ENCODE results near the gene HGFAC. TPM values are rescaled to one million over a fixed set of nuclear protein-coding genes. Genes with fewer than 3 reads are reported as not detected.
A peak's percentile ranks its signal among the peaks of the same experiment; 100 is the strongest.
"Not testable (repeated sequence)": the region's sequence is repeated elsewhere in the genome, so short reads cannot be mapped to it uniquely, and the experiment has no call there.

The HGFAC gene
- total RNA-seq, 1 donor from 2014 or later = not detected

DNA sequence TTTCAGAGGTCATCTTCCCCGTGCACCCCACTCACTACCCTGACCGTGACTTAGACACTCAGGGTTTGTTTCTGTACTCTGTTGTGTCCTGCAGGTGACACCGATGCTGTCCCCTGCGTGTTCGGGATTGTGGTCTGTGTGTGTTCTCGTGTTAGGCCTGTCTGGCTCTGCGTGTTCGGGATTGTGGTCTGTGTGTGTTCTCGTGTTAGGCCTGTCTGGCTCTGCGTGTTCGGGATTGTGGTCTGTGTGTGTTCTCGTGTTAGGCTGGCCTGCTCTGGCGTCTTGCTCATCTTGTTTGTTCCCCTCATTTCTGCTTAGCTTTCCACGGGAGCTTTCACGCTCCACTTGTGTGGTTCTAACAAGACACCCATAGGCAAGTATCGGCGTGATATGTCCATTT is 30.6 kb upstream of the HGFAC start:
- not testable (repeated sequence) for ATAC-seq

DNA sequence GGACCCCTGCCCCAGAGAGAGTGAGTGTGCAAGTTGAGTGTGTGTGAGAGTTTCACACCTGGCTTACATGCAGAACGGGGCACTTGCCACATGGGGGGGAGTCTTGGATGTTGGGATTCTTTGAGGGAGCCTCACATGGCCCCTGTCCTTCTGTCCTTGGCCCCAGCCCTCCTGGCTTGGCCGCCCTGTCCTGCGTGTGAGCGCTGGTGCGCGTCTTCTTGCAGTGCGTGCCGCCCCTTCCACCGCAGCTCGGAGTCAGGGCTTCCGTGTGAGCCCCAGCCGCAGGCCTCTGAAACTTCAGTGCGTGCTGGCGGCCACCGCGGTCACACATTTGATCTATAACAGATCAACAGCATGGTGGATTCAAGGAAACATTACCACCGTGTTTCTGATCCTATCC is 30.1 kb upstream of the HGFAC start:
- ATAC-seq = no peak

DNA sequence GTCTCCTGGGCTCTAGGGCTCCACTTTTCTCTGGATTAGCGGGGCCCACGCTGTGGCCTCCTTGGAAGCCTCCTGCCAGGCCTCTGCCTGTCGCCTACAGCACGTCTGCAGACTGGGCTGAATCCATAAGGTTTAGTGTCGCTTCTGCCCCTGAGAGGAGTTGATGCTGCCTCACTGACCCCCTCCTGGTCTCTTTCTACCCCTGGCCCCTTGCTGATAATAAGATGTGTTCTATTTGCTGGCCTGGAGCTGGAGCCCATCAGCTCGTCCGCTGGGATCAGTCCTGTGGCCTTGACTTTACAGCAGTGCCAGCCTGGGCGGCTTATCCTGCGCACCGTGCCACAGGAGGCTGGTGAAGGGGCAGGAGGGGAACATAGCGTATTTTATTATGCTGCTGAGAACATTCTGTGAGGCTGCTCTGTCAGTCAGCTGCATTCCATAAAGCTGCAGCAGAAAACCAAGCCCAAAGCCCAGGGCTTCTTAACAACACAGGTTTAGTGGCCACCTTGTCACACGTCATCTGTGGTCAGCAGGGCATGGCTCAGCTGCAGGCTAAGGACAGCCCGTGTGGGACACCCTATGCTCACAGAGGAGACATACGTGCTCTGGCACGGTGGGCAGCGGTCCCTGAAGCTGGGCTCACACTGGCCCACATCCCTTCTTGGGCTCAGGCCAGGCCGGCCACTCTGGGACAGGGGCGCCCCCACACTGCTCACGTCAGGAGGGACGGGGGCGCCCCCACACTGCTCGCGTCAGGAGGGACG is 29.3 kb upstream of the HGFAC start:
- no peak for ATAC-seq

DNA sequence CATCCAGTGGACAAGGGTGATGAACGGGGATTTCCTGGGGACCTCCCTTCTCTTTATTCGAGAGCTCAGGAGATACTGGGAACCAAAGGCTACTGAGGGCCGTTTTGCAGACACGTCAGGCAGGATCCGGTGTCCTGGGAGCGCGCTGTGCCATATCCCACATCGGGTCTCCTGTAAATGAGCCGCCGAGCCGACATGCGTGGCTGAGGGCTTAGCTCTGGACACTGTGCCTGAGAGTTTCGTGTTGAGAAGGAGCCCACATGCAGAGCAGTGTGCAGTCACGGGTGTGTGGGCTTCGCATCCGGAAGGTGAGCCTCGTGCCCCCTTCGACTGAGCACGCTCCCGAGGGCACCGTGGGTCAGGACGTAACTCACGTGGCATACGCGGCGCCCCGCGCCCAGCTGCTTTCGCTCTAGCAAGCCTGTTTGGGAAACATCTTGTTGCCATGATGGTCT is 28.5 kb upstream of the HGFAC start:
- ATAC-seq = no peak

DNA sequence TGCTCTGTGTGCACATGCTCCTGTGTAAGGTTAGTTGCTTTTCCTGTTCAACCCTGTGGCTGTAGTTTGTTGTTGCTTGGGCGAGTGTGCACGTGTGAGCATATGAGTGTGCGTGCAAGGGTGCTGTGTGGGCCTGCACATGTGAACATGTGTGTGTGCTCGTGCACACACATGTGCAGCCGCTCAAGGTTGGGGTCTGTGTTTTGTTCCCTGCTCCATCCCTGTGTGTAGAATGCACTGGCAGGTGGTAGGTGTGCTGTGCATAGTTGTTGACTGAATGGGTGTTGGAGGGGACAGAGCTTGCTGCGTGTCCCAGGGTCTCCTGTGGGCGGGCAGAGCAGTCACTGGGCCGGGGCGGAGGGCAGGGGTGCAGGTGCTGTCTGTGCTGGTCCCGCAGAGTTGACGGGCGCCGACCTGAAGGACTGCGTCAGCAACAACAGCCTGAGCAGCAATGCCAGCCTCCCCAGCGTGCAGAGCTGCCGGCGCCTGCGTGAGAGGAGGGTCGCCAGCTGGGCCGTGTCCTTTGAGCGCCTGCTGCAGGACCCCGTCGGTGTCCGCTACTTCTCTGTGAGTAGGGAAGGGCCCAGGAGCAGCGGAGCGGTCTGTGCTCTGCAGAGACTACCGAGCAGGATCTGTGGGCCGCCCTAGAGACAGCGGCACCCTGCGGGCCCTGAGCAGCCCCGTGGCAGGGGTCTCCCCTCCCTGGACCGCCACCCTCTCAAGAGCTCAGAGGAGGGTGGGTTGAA is 27.9 kb upstream of the HGFAC start:
- no peak for ATAC-seq

DNA sequence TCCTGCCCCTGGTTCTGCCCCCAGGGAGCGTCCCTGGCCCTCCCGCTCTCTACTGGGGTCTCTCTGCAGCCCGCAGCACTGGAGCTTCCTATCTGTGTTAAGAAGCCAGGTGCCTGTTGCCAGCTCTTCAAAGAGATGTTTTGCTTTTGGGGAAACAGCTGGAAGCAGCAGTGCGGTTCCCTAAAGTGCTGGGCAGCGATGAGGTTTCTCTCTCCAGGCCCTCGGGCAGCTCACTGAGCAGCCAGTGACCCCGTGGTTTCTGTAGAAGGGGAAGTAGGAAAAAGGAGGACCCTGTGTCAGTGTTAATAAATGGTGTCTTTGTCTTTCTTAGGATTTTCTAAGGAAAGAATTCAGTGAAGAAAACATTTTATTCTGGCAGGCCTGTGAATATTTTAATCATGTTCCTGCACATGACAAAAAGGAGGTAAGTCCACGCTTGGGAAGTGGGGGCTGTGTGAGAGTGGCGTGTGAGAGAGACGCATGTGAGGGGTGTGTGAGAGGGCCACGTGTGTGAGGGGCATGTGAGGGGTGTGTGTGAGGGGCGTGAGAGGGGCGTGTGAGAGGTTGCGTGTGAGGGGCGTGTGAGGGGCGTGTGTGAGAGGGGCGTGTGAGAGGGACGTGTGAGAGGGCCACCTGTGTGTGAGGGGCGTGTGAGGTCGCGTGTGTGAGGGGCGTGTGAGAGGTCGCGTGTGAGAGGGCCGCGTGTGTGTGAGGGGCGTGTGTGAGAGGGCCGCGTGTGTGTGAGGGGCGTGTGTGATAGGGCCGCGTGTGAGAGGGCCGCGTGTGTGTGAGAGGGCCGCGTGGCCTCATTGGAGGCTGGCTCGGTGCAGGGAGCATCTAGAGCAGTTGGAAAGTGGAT is 27.1 kb upstream of the HGFAC start:
- ATAC-seq = peak; percentile 14

DNA sequence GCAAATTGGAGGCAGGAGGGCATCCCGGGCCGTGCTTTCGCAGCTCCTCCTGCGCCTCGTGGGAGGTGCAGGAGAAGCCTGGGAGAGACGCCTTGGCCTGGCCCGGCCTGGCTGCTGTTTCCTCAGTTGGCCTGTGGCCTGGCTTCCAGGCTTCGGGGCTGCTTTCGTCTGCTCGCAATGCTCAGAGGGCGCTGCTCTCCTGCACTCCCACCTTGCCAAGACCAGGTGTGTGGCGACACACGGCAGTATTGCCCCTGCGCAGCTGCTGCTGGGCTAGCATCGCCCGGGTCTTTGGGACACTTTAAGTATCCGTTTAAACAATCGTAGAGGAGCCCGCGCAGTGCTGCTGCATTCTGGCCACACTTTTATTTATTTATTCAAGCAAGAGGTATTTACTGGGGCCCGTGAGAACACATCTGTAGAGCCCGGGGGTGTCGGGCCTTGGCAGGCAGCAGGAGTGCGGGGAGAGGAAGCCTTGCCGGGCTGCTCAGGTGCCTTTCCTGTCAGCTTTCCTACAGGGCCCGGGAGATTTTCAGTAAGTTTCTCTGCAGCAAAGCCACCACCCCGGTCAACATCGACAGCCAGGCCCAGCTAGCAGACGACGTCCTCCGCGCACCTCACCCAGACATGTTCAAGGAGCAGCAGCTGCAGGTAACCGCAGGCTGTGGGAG is 26.2 kb upstream of the HGFAC start:
- ATAC-seq = no peak

DNA sequence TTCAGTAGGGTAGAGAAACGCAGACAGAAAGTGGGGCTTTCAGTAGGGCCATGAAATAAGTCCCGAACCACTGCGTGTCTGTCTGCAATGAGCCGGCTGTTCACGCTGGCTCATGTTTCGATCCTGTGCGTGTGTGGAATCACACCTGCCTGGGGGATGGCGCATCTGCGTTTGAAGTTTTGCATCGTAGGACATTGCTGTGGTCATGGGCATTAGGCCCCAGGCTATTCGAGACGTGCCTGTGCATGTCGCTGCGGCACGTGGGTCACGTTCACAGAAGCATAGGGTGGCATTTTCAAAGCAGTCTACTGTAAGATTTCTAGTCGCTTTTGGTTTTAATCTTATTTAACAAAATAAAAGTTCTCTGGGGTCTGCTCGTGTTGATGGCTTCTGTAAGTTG is 25.5 kb upstream of the HGFAC start:
- ATAC-seq = no peak

DNA sequence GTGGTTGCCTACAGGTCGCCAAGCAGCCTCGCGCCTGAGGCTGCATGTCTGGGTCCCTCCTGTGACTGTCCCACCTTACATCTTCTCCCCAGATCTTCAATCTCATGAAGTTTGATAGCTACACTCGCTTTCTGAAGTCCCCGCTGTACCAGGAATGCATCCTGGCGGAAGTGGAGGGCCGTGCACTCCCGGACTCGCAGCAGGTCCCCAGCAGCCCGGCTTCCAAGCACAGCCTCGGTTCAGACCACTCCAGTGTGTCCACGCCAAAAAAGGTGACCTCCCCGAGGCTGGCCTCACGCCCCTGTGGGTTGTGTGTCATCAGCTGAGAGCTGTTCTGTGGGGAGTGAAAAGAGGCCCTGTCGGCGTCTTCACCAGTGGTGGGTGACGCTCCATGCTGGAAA is 24.9 kb upstream of the HGFAC start:
- no peak for ATAC-seq

DNA sequence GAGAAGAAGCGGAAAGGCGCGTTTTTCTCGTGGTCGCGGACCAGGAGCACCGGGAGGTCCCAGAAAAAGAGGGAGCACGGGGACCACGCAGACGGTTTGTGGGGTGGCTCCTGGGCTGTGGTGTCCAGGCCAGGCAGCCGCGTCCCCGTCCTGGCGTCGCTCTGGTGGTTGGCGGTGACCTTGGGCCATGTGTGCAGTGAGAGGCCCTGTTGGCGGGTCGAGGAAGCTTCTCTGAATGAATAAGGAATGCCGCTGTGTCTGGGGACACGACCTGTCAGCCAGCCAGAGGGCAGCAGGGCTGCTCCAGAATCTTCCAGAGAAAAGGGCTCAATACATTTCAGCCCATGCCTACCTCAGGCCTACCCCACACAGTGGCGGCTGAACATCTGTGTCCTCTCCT is 24.3 kb upstream of the HGFAC start:
- ATAC-seq = no peak

DNA sequence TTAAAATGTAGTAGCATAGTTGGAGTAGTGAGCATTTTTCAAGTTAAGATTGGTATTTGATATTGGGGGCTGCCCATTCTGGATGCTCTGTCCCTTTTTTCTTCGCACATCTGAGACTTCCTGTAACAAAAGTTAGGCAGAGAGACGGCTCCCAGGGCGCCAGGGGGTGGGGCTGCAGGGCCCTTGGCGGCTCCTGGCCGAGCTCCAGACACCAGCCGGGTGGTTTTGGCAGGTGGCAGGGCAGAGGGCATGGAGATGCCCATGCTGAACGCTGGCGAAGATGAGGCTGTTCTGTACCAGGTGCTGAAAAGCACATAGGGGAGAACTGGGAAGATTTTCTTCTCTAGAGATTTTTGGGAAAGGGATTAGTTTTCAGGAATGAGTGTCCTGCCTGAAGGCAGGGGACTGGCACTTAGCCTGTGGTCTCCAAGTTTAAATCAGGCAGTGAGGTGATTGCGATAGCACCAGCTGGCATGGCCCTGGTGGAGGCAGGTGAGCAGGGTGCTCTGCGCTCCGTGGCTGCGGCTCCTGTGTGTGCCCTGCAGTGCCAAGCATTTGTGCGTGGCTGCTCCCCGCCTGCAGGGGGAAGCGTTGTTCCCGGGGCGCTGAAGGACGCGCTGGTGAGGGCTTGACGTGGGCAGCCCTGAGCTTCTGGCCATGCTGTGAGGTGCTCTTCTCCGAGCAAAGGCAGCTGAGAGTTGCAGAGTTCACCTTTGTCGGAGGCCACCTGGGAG is 23.6 kb upstream of the HGFAC start:
- ATAC-seq = peak; percentile 13

DNA sequence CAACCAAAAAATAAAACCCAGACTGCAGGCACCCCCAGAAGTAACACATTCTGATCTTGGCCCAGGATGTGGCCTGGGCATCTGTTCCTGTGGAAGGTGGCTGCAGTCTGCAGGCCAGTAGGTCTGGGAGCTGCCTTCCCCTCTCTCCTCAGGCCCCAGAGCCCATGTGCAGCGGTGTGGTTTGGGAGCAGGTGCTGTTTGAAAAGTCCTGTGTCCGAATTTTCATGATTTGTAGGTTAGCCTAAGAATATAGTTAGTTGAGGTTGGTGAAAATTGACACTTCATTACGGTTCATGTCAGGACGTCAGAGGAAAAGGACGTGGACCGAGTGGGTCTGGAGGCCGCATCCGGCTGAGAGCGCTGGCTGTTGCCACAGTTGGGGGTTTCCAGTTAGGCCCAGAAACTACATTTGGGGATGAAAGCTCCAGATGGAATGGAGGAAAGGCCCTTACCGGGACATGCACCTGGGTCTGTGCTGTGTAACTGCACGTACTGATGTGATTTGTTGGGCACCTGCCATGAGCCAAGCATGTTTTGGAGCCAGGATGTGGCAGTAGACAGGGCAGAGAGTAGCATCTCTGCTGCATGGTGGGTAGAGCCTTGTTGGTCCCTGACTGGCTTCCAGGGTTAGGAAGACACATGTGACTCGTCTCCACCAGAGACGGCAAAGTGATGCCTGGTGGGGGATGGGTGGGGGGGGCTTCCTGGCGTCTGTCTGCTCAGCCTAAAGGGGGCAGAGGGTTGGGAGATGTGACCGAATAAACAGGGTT is 21.7 kb upstream of the HGFAC start:
- ATAC-seq = no peak

DNA sequence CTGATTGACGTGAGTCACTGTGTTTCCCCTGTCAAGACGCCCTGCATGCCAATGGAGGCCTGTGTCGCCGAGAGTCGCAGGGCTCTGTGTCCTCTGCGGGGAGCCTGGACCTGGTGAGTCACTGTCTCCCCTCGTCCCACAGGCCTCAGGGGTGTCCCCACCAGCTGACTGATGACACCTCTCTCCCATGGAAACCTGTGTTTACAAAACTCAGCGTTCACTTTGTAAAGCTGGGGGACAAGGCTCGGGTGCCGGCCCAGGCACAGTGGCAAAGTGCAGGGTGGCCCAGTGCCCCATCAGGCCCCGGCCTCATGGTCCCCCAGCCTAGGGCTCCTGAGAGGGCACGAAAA is 21.2 kb upstream of the HGFAC start:
- no peak for ATAC-seq

DNA sequence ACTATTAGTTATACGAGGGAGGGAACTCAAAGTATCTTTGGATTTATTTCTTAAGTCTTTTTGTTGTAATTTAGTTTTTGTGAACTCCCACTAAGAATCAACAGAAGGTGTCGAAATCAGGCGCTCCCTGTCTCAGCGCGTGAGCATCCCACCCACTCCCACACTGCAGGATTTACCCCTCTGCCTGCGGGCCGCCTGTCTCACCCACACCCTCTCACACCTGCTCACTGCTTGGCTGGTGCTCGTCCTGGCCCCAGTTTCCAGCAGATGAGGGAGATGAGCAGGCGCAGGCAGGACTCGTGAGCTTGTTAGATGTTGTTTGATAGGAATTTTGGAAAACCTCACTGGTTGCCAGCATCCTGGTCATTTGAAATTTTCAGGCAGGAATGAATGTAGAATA is 20.8 kb upstream of the HGFAC start:
- no peak for ATAC-seq

DNA sequence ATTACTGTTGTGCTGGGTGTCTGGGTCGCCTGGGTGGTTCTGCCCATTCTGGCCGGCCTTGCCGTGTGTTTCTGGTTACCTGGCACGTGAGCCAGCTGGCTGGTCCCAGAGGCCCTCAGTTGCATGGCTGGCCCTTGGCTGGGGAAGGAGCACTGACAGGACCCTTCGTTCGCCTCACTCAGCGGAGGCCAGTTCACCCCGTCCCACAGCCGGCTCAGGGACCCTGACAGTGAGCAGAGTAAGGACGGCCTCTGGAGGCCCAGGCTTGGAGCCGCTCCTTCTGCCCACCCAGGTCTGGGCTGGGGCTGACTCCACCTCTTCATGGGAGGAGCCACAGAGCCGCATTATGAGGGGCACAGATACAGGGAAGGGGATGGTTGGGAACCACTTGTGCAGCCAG is 20.3 kb upstream of the HGFAC start:
- ATAC-seq = no peak

DNA sequence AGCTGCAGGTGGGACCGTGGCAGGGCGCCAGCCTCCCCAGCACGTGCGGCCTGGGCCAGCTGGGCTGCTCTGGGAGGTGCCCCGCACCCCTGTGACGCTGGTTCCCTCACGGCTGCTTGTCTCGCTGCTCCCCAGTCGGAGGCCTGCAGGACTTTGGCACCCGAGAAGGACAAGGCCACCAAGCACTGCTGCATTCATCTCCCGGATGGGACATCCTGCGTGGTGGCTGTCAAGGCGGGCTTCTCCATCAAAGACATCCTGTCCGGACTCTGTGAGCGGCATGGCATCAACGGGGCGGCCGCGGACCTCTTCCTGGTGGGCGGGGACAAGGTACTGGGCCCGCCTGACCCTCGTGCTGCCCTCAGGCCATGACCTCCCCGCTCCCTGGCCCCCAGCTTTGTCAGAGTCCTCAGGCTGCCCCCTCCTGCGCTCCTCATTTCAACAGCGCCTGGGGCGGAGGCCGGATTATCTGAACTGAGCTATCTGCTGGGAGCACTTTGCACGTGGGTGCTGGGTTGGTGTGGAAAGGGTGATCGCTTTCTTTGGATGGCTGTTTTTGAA is 19.4 kb upstream of the HGFAC start:
- no peak for ATAC-seq

DNA sequence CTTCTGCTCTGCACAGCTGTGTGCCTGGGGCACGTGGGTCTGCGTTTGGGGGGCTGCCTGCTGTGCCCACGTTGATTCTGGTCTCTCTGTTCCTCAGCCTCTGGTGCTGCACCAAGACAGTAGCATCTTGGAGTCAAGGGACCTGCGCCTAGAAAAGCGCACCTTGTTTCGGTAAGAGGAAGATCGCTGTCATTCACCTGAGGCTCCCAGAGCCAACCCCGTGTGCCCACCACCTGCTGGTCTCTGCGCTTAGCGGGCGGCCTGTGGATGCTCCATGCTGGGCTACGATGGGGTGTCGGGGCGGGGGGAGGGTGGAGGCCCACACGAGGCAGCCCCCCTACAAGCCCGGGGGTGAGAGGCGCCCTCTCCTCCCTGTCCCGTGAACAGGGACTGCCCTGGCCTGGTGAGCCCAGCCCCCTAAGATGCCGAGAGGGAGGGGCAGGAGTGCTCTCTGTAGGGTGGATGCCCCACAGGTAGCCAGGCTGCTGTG is 18.9 kb upstream of the HGFAC start:
- no peak for ATAC-seq

DNA sequence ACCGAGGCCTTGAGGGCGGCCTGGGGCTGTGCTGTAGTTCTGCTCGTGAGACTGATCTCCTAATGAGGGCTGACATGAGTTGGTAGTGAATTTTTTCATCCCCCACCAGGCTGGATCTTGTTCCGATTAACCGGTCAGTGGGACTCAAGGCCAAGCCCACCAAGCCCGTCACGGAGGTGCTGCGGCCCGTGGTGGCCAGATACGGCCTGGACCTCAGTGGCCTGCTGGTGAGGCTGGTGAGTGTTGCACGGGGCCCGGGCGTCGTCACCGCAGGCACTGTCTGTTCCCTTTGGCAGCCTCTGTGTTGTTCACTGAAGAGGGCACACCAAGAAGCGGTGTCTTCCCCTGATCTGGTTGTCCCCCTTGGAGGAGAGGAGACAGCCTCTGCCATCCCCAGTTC is 18.4 kb upstream of the HGFAC start:
- no peak for ATAC-seq

DNA sequence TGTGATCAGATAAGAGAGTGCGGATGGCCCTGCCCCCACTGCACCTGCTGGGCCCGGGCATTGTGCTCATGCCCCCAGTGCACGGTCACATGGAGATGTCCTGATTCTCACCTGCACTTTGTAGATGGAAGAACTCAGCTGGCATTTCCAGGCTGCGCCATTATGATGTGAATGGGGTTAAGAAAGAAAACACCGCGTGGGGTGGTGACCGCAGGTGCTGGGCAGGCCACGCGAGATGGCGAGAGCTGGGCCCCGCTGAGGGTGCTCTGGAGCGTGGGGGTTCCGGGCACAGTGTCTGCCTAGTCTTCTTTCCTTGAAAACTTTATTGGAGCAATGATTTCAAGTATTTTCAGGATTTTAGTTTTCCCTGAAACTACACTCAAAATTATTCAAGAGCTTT is 17.8 kb upstream of the HGFAC start:
- no peak for ATAC-seq

DNA sequence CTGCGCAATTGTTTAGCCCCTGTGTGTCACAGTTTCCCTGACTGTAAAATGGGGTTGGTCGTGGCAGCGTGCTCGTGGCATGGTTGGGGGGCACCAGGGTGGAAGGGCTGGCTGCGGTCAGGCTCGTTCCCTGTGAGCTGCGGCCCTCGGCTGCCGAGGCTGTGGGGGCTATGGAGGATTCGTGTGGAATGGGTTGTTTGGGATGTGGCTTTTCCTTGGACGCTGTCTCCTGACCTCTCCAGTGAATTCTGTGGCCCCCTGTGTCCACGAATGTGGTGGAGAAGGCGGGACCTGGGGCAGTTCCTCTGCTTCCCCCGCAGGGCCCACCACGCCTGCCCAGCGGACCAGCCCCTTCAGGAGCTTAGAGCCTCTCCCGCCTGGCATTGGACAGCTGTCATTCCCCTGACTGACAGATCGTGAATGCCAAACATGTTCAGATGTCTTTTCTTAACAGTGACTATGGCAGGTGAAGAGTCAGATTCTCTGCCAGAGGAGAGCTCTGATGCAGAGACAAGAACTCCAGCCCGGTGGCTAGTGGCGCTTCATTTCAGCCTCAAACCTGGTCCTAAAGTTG is 17.2 kb upstream of the HGFAC start:
- no peak for ATAC-seq
